HG02884 (cell line): ENCODE data around the gene DACH1.
"Not testable (repeated sequence)": the region's sequence is repeated elsewhere in the genome, so short reads cannot be mapped to it uniquely, and the experiment has no call there.

Source experiments
- ATAC-seq: cut with Tn5 transposase; IDR thresholded peaks from one replicate; pipeline ENCODE4 v1.9.1; 2021; ENCODE audit warnings: mild to moderate bottlenecking, moderate library complexity; ENCODE audit not compliant: unreplicated experiment

DACH1 gene

DNA sequence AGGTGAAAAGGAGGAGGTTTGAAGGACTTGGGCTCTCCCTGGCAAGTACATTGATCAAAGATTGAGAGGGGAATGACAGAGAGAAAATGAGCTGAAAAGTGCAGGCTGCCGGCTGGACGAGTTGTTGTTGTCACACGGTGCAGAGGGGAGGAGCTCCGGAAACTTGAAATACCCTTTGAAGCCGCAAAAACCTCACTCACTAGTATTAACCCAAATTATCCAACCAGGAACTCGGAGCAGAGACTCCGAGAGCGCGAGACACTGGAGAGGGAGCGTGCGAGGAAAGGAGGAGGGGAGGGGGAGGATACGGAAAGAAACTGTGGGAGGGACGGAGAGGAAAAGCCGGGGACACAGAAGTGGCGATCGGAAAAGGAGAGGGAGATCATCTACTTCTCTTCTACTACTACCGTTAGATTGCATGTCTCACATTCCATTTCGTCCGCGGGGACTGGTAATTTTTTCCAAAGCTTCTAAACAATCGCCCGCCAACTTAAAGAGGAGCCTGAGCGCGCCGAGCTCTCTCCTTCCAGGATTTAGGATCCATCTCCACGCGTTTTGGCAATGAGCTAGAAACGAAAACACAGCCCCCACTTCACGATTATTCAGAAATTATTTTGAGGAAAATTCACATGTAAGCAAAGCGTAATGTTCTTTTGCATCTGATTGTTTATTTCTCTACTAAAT, at the start of gene DACH1:
Gene DACH1, minus strand, starts transcription at position 74 of the 684 bp plus-strand sequence.
- ATAC-seq = peak; percentile 58

DNA sequence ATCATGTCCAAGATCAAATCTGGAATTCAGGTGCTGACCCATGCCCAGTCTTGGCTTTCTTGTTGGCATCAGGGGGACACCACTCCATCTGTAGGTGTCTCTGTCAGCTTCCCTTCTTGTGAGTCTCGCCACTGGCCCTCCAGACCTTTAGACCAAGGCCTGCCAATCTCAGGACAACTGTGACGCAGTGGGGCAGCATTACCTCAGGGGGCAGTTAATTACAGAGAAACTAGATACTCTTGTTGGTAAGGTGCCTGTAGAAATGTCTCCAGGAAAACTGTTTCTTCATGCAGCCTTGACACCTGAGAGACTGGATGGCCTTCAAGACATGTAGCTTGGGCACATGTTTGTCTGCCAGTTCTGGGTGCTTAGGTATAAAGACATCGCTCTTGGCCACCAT, 46.7 kb upstream of the DACH1 start:
- no peak for ATAC-seq

DNA sequence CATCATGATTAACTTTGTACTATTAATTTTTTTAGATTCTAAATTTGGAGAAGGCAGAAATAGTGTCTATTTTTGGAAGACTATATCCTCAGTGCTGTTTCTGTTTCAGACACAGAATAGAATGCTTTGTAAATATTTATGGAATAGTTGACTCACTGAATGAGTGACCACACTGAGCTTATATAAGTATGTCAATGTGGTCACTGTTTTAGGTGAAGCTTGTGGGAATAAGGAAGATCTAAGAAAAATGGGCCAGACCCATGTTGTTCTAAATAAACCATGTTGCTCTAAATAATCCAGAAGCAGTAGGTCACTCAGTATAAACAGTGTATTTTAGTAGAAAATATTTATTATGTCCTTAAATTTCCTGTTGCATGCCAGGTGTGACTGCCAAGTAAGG, 45.5 kb upstream of the DACH1 start:
- no peak for ATAC-seq

DNA sequence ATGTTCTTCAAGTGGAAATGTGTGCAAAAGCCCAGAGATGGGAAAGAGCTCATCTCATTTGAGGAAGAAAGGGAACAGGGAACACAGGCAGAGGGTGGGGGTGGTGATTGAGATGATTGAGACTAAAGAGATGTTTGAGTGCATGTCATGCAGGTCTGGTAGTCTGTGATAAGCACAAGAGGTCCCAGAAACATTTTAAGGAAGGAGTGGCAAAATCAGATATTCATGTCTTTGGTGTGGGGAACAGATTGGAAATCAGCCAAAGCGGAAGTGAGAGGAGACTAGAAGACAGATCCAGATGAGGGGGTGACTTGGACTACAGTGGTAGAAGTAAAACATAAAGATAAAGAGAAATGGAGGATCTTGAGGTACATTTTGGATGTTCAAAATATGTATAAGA, 39.4 kb upstream of the DACH1 start:
- ATAC-seq = no peak

DNA sequence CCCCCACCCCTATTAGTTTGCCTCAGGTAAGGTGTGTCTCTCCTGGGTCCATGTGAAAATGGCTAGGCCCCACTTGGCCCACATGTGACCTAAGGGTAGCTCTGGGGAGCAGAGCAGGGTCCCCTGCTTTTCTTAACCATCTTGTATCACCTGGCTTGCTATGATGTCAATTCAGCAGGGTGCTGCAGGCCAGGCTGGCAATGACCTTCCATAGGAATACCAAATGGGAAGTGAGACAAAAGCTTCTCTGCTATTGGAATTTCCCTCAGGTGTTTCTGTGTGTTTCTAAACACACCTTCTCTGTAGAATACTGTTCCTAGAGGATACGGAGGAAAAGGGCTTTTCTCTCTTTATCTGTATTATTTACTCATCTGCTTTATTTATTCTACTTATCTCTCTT, 35.7 kb upstream of the DACH1 start:
- no peak for ATAC-seq

DNA sequence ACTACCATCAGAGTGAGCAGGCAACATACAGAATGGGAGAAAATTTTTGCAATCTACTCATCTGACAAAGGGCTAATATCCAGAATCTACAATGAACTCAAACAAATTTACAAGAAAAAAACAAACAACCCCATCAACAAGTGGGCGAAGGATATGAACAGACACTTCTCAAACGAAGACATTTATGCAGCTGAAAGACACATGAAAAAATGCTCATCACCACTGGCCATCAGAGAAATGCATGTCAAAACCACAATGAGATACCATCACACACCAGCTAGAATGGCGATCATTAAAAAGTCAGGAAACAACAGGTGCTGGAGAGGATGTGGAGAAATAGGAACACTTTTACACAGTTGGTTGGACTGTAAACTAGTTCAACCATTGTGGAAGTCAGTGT, 26.5 kb upstream of the DACH1 start:
- ATAC-seq = not testable (repeated sequence)

DNA sequence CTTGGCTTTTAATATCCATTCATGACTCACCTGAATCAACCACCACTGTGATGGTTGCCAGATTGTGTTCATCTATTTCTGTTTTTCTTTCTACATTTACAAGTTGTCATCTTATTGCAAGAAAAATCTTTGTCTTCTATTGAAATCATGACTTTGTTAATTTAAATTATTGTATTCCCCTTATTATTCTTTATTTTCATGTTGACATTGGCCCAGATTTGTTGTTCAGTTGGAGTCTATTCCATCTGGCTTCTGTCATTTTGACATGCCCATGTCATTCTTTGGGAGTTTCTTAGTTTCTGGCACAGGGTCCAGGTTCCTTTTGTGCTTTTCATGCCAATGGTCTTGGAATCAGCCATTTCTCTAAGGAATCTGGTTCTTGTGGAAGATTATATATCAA, 19.9 kb upstream of the DACH1 start:
- no peak for ATAC-seq

DNA sequence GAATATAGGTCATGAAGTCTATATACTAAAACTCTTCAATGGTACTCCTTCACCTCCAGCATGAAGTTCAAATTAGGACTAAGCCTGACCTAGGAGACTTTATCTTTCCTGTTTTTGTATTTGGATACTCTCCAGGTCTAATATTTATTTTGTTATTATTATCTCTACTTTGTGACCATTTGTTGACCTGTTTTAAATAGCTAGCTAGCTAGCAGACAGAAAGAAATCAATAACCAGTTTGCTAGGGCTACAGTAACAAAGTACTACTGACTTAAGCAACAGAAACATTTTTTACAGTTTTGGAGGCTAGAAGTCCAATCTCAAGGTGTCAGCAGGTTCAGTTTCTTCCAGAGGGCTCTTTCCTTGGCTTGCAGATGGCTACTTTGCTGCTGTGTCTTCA, 15.1 kb upstream of the DACH1 start:
- ATAC-seq = no peak

DNA sequence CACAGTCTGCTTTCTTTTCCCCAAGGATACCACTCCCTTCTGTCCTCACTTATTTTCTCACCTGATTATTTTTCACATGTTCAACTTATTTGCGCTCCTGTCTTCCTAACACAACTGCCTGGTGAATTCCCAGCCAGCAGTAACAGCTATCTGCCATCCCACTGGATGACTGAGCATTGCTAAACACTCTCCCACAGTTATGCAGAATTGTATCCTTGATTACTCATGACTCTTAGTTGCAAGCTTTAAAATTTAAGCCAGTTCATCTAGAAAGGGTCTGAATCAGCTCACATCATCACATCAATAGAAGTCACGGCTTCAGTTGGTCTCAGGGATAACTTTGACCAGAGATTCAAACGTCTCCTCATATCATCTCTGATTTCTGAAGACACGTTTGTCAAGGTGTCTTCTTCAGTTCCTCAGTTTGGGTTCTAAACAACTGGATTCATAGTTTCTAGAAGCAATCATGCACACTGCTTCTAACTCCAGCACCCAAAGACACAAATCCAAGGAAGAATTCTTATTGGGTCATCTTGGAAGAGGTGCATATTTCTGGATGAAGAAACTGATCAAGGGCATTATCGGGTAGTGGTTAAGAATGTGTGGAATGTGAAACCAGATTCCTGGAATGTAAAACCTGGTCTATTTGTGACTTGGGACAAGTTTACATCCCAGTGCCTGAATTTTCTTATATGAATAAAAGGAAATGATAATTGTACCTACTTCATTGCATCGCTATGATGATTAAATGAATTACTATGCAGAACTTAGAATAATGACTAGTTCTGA, 13.9 kb upstream of the DACH1 start:
- no peak for ATAC-seq

DNA sequence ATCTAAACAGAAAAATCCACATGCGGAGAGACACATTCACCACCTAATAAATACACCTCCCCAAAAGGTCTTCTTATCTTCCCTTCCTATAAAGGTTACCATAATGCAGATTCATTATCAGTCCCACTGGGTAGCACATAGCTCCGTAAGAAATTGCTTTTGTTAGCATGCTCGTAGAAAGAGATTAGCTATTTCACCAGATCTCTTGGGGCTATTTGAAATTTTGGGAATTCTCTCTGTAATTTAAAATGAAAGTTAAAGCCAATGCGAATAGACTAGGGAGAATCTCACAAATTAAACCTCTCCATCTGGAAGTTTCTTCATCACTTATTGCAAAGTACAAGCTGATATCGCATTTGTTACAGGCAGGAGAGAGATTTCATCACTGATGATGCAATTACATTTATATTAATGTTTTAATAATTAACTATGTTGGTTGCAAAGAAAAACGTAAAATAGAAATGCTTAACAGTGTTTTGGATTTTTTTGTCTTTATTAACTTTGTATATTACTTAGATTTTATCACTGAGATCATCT, 12.9 kb upstream of the DACH1 start:
- ATAC-seq = no peak

DNA sequence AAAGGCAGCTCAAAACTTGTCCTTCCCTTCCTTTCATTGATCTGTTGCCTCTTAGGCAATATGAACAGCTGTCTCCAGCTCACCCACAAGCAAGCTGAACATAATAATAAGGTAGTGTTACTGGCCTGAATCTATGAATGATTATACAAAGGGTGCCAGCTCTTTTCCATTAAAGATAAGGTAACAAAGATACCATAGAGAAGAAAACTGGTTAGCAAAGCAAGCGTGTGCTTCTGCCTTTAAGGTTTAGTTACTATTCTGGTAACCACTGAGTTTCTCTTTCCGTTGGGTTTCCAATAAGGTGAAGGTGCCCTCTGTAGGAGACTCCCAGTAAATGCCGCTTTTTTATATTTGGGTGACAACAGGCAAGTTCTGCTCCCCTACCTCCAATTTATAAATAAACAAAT, 12.1 kb upstream of the DACH1 start:
- peak; percentile 95 for ATAC-seq

DNA sequence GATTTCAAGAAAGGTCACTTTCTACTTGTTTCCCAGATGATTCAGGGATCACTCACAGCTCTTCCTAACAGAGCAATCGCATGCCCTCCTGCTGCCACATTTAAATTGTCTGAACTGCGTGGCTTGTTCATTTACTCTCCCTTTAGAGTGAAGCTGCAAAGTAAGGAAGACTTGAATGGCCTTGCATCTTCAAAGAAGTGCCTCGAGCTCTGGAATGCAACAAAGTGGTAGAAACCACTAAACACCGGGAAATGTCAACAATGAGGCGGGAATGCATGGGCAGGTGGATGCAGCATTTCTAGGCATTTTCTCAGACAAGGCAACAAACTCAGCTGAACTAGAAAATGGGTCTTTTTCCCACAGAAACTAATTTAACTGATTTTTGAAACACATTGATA, 10.3 kb upstream of the DACH1 start:
- no peak for ATAC-seq

DNA sequence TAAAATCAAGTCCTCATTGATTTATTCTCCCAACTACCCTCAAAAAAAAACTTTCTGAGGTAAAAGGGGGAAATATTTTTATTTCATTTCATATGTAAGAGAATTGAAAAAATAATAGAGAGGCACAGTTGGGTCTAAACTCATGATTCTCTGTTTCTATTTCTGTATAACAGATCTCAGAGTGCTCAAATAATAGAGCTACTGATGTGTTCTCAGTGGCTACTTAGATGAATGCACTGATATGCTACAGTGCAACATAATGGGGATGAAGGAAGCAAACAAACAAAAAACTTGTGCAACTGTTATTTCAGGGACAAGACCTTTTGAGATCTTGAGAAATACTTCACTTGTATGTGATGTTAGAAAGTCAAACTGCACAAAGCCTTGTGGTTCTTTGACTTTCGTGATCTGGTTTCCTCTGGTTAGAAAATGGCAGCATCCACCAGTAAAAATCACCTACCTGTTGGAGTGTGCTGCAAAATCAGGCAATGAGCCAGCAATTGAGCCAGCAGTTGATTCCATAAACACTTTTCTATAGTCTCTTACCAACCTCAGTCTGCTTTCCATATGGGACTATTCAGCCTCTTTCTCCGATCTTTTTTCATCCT, 9.7 kb upstream of the DACH1 start:
- ATAC-seq = no peak

DNA sequence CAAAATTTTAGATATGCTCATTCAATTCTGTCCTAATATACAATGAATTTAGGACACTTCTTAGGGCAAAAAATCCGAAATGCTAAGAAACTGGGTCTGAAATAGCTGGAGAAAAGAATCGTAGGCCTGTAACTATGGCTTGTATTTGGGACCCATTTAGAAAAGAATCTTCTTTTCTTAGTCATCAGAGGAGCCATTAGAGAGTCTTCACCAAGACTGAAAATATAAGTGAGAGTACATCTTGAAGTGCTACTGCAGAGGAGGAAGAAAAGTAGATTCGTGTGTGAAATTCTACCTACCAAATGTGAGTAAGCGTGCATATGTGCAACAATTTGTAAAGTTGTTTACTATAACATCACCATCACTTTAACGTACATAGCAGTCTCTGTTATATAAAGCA, 8.8 kb upstream of the DACH1 start:
- ATAC-seq = no peak

DNA sequence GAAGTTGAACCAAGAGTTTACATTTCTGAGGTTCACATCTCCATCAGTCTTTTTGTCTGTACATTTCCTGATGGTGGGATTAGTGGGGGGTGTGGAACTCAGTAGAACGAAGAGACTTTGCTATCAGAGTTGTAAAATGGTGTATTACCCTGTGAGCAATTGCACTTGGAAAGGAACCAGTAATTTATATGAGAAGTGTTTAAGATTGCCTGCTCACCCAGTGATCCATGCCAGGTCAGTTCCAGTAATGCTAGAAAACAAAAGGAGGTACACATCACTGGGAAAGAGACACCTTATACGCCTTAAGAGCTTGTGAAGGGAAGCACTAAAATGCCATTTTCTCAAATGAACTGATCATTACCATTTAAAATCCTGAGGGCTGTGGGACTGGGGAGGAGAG, 7.5 kb upstream of the DACH1 start:
- no peak for ATAC-seq

DNA sequence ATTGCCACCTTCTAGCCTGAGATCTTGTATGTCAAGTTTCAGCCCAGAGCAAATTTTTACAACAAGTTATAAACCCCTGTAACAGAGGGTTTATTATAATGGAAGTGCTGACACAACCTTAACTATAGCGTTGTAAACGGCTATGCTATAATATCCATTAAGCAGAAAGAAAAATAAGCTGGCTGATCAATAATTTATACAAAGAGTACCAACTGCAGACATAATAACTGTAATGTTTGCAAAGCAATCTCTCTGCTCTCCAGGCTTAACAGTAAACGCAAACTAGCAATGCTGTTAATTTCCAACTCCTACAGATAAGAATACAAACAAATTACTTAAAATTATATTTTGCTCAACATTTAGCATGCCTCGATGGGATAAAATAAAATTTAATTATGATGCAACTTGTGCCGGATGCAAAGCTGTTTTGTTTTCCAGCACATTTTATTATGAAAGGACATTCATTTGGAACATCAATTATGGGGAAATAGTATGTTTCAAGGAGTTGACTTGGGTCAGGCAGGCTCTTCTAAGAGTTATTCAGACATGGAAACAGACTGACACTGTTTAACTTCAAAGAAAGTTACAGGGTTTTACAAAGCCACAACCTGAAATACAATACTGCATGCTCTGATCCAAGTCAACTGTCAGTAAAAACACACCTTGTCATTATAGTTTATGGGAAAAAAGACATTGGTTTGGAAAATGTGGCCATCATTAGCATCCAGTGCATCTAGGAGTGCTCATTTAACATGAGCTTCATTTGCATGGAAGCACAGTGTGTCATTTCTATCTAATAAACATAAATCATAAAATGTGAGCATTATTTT, 6.6 kb upstream of the DACH1 start:
- no peak for ATAC-seq

DNA sequence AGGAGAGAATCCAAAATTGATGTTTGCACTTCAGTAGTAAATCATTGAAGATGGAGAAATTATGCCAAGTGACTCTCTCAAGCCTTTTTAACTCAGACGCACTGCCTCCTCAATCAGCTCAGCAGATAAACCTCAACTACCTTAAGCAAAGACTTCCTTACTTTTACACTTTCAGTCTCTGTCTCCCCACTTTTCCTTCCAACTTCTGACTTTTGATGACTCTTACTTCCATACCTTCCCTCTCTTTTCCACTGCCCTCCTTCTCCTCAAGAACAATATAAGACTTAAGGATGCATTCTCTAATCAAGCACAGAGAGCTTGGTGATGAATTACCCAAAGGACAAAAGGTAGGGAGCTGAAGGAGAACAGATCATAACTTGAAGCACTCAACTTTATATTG, 4.8 kb upstream of the DACH1 start:
- ATAC-seq = no peak

DNA sequence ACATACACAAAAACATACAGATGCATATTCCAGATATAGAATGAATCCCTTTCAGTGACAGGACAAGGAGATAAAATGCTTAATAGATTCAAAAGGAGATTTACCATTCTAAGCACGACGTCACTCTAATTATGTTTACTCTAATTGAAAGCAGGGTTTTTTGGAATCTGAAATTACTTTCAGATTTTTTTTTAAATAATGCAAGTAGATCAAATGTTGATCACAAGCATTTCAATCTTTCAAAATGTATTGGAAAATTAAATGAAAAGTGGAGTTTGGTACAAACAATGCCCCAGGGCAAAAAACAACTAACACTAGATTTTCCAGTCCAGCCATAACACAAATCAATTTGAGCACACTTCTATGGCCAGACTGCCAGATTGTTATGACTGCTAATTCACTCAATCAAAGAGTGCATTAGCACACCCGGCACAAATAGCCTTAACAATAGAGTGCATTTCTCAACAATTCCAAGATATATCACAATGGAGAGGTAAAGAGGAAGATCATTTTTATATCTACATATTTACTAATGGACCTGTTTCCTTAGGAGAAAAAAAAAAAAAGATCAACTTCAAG, 4.3 kb upstream of the DACH1 start:
- no peak for ATAC-seq

DNA sequence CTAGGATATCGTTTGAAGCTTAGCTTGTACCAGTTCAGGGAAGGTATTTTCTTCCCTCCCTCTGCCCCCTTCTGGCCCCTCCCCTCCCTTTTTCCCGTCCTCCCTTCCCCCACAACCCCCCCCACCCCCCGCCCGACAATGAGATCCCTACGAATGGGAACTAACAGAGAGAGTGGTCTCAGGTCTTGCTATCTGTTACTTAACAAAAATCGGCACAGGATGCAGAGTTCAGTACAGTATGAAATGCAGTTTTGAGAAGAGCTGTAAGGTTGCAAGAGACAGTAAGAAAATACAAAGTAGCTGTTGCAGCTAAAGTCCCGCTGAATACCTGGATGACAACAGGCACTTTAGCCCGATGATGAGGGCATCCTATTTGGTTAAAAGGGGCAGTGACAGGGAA, 3.1 kb upstream of the DACH1 start:
- no peak for ATAC-seq

DNA sequence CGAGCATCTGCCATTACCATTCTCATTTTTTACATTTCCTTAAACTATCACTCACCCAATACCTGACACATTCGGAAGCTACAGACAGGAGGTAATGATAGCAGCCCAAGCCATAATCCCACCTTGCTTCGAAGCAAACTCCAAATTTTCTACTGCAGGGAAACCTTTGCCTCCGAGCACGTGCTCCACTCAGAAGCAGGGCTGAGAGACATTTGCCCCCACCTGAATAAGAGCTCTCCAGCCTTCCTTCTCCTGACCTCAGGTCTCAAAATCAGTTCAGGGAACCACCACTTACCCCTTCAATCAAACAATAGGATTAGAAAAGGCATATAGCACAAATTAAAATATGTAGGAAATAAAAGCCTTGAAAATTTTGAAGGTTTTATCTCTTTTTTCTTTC, 2.3 kb upstream of the DACH1 start:
- ATAC-seq = no peak
